ENCODE measurements around the gene RTN1.

RTN1 gene

GRCh38 chr14:59690426-59690825 lies 180.2 kb downstream of the RTN1 start:
- Mint-ChIP-seq H3K9me3 (peaks cover 8% of the 10 kb centered on the region), H3K4me3 (no peak overlapping the region), H3K27ac (no peak overlapping the region), H3K36me3 (ENCODE audit: low read depth) (no peaks in the 10 kb centered on the region), H3K27me3 (ENCODE audit: low read depth, poor library complexity) (peaks cover 10% of the 10 kb centered on the region), H3K4me1 (no peaks in the 10 kb centered on the region)
- no peak for TF ChIP-seq CTCF (IDR thresholded peaks at IDR 0.05)
- DNase-seq = no peak

GRCh38 chr14:59688224-59689170 lies 182.1 kb downstream of the RTN1 start:
- Mint-ChIP-seq H3K36me3 (ENCODE audit: low read depth) (no peaks in the 10 kb centered on the region), H3K4me1 (no peaks in the 10 kb centered on the region), H3K27me3 (ENCODE audit: low read depth, poor library complexity) (peaks cover 10% of the 10 kb centered on the region), H3K4me3 (no peak overlapping the region), H3K9me3 (peaks cover 8% of the 10 kb centered on the region), H3K27ac (no peak overlapping the region)
- peak; percentile 65 for TF ChIP-seq CTCF (IDR thresholded peaks at IDR 0.05)
- DNase-seq = peak; percentile 55

- Mint-ChIP-seq H3K27me3 (ENCODE audit: low read depth, poor library complexity) (peaks cover 10% of the 10 kb centered on the region), H3K36me3 (ENCODE audit: low read depth) (no peaks in the 10 kb centered on the region), H3K4me1 (no peaks in the 10 kb centered on the region), H3K27ac (no peak overlapping the region), H3K9me3 (peaks cover 8% of the 10 kb centered on the region), H3K4me3 (no peak overlapping the region)
- no peak for TF ChIP-seq CTCF (IDR thresholded peaks at IDR 0.05)
- DNase-seq = no peak
Measured at GRCh38 chr14:59687663-59688062, 182.9 kb downstream of the RTN1 start.

GRCh38 chr14:59679872-59680271 lies 190.7 kb downstream of the RTN1 start:
- no peak overlapping the region for H3K4me3 Mint-ChIP-seq
- TF ChIP-seq CTCF (IDR thresholded peaks at IDR 0.05) = no peak
- no peaks in the 10 kb centered on the region for H3K36me3 Mint-ChIP-seq (ENCODE audit: low read depth)
- H3K9me3 Mint-ChIP-seq = no peaks in the 10 kb centered on the region
- H3K27me3 Mint-ChIP-seq (ENCODE audit: low read depth, poor library complexity) = peaks cover 3% of the 10 kb centered on the region
- DNase-seq = no peak
- no peaks in the 10 kb centered on the region for H3K4me1 Mint-ChIP-seq
- H3K27ac Mint-ChIP-seq = no peak overlapping the region

- TF ChIP-seq CTCF (IDR thresholded peaks at IDR 0.05) = no peak
- Mint-ChIP-seq H3K27me3 (ENCODE audit: low read depth, poor library complexity) (peaks cover 3% of the 10 kb centered on the region), H3K36me3 (ENCODE audit: low read depth) (no peaks in the 10 kb centered on the region), H3K4me1 (no peaks in the 10 kb centered on the region), H3K27ac (no peak overlapping the region), H3K4me3 (no peak overlapping the region), H3K9me3 (no peaks in the 10 kb centered on the region)
- no peak for DNase-seq
Measured at GRCh38 chr14:59678352-59678751, 192.2 kb downstream of the RTN1 start.

GRCh38 chr14:59677771-59678231 lies 192.8 kb downstream of the RTN1 start:
- Mint-ChIP-seq H3K36me3 (ENCODE audit: low read depth) (no peaks in the 10 kb centered on the region), H3K9me3 (no peaks in the 10 kb centered on the region), H3K4me3 (no peak overlapping the region), H3K4me1 (no peaks in the 10 kb centered on the region), H3K27me3 (ENCODE audit: low read depth, poor library complexity) (peaks cover 3% of the 10 kb centered on the region), H3K27ac (no peak overlapping the region)
- DNase-seq = no peak
- TF ChIP-seq CTCF (IDR thresholded peaks at IDR 0.05) = no peak

All from nephron progenitor cell (in vitro differentiated cells).